C4-2B (cell line): ENCODE data around the gene DYNLT2.

ENCODE experiments used
- ZFX ChIP-seq: fragments of 450-650 bp; IDR thresholded peaks from 2 replicates; pipeline ENCODE4 v1.6.1; 2017
- TF ChIP-seq, protein P1 (sequence below): fragments of 450-650 bp; conservative IDR thresholded peaks from 2 replicates; pipeline ENCODE4 v1.5.1; 2017; ENCODE audit warnings: mild to moderate bottlenecking

DNA sequence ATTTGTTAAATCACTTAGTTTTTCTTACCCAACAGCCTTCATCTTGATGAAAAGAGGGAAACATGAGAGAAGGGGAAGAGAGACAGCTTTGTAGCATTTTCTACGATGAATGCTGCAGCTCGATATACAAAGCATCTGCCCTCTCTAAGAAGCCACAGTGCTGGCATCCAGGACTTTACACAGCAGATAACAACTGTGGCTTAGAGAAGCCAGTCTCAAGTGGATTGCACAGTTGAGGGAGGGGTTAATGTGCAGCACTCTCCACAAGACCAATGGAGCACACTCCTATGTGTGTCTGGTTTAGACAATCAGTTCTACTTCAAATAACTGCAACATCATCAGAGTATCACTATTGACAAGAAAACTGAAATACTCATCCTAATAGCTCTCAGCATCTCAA, 43.6 kb downstream of the DYNLT2 start:
- TF ChIP-seq, protein P1, sequence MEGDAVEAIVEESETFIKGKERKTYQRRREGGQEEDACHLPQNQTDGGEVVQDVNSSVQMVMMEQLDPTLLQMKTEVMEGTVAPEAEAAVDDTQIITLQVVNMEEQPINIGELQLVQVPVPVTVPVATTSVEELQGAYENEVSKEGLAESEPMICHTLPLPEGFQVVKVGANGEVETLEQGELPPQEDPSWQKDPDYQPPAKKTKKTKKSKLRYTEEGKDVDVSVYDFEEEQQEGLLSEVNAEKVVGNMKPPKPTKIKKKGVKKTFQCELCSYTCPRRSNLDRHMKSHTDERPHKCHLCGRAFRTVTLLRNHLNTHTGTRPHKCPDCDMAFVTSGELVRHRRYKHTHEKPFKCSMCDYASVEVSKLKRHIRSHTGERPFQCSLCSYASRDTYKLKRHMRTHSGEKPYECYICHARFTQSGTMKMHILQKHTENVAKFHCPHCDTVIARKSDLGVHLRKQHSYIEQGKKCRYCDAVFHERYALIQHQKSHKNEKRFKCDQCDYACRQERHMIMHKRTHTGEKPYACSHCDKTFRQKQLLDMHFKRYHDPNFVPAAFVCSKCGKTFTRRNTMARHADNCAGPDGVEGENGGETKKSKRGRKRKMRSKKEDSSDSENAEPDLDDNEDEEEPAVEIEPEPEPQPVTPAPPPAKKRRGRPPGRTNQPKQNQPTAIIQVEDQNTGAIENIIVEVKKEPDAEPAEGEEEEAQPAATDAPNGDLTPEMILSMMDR, result no peak
- TF ChIP-seq ZFX, result no peak
